ENCODE measurements around the gene RAB40C.

DNA sequence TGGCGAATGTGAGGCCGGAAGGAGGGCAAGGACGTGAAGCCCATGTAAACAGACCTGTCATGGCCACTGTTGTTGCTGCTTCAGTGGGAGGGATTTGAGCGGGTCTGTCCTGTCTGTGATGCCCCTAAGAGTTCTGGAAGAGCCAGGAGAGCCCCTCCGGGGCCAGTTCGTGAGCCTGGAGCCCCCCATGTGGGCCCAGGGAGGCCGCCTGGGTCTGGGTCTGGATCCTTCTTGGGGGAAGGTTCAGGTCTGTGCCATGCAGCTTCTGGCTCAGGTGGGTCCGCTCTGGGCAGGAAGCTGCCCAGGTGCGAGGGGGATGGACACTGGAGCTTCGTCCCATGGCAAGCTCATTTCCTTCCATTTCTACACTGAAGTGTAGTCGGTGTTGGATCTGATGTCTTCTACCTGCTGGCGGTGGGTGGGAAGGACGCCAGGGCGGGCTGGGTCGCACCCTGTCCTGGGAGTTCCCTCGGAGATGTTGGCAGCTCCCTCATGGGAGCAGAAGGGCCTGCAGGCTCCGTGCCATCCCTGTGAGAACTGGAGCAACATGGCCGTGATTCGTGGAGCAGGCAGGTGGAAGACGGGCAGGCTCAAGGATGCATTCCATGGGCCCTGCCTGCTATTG lies 29.7 kb downstream of the RAB40C start:
- TF ChIP-seq, protein P1, sequence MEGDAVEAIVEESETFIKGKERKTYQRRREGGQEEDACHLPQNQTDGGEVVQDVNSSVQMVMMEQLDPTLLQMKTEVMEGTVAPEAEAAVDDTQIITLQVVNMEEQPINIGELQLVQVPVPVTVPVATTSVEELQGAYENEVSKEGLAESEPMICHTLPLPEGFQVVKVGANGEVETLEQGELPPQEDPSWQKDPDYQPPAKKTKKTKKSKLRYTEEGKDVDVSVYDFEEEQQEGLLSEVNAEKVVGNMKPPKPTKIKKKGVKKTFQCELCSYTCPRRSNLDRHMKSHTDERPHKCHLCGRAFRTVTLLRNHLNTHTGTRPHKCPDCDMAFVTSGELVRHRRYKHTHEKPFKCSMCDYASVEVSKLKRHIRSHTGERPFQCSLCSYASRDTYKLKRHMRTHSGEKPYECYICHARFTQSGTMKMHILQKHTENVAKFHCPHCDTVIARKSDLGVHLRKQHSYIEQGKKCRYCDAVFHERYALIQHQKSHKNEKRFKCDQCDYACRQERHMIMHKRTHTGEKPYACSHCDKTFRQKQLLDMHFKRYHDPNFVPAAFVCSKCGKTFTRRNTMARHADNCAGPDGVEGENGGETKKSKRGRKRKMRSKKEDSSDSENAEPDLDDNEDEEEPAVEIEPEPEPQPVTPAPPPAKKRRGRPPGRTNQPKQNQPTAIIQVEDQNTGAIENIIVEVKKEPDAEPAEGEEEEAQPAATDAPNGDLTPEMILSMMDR (IDR thresholded peaks at IDR 0.05) = no peak
- no peak for TF ChIP-seq POLR2A (IDR thresholded peaks at IDR 0.05)
